OCI-LY7 (cell line): ENCODE data around the gene UNKL. TPM values are rescaled to one million over a fixed set of nuclear protein-coding genes. Genes with fewer than 3 reads are reported as not detected.

Experiments used
- BruUV-seq: library from RNA; stranded (reverse); fragments of 400-500 nt; replicated peaks from 2 replicates; lab custom pipeline; 2021; lab: Mats Ljungman, UMichigan
- CTCF ChIA-PET: fragments of 300-600 bp; sonication (Branson Sonifier 250); formaldehyde crosslinking; loops from one replicate; lab custom pipeline; 2022; ENCODE audit warnings: antibody characterized with exemption; ENCODE audit not compliant: unreplicated experiment; lab: Charles Lee
- POLR2A ChIA-PET: fragments of 300-600 bp; sonication (Branson Sonifier 250); formaldehyde crosslinking; loops from one replicate; lab custom pipeline; 2022; ENCODE audit warnings: antibody characterized with exemption; lab: Charles Lee
- DNase-seq: peaks from one replicate; pipeline ENCODE4 v3.0.0-alpha.2; 2015; ENCODE audit warnings: low spot score
- H2AFZ ChIP-seq: fragments of 200-600 bp; sonication (generic), shearing (Covaris generic); 2 replicates; pipeline ENCODE4 v1.6.1; 2014; ENCODE audit warnings: mild to moderate bottlenecking, antibody characterized with exemption, low read length, moderate library complexity
- H3K27ac ChIP-seq: fragments of 200-600 bp; sonication (generic); 2 replicates; pipeline ENCODE4 v1.5.1; 2014; ENCODE audit warnings: mixed run types, low read depth, mild to moderate bottlenecking, moderate library complexity, low read length, inconsistent platforms; ENCODE audit not compliant: poor library complexity, severe bottlenecking
- H3K36me3 ChIP-seq: fragments of 200-600 bp; sonication (generic); 2 replicates; pipeline ENCODE4 v1.6.1; 2014; ENCODE audit warnings: mild to moderate bottlenecking, antibody characterized with exemption, low read length, moderate library complexity, mixed read lengths; ENCODE audit not compliant: insufficient read depth
- H3K4me1 ChIP-seq: fragments of 200-600 bp; sonication (generic); 2 replicates; pipeline ENCODE4 v1.5.1; 2014; ENCODE audit warnings: mild to moderate bottlenecking, low read length; ENCODE audit not compliant: insufficient read depth, poor library complexity, severe bottlenecking
- H3K4me2 ChIP-seq: fragments of 200-600 bp; sonication (generic); 2 replicates; pipeline ENCODE4 v1.6.1; 2014; ENCODE audit warnings: mild to moderate bottlenecking, low read length
- H3K4me3 ChIP-seq: fragments of 200-600 bp; sonication (generic); 2 replicates; pipeline ENCODE4 v1.5.1; 2014; ENCODE audit warnings: mild to moderate bottlenecking, low read depth, low read length; ENCODE audit not compliant: poor library complexity, severe bottlenecking
- H3K79me2 ChIP-seq: fragments of 200-600 bp; sonication (generic); 2 replicates; pipeline ENCODE4 v1.6.1; 2016; ENCODE audit warnings: low read depth, mild to moderate bottlenecking, low read length, moderate library complexity, mixed read lengths; ENCODE audit not compliant: insufficient read depth
- H3K9me2 ChIP-seq: fragments of 200-600 bp; sonication (generic); 2 replicates; pipeline ENCODE4 v1.6.1; 2016; ENCODE audit warnings: mild to moderate bottlenecking, low read length, mixed read lengths; ENCODE audit not compliant: insufficient read depth
- H3K9me3 ChIP-seq: fragments of 200-600 bp; sonication (generic); 2 replicates; pipeline ENCODE4 v1.6.1; 2014; ENCODE audit warnings: mild to moderate bottlenecking, mixed run types, low read length, mixed read lengths
- H4K20me1 ChIP-seq: fragments of 200-600 bp; sonication (generic); 2 replicates; pipeline ENCODE4 v1.6.1; 2014; ENCODE audit warnings: mild to moderate bottlenecking, antibody characterized with exemption, low read length, moderate library complexity, mixed read lengths; ENCODE audit not compliant: insufficient read depth
- EZH2phosphoT487 ChIP-seq: fragments of 200-600 bp; sonication (generic); IDR thresholded peaks from 2 replicates; pipeline ENCODE4 v1.6.1; 2018; ENCODE audit warnings: low read depth, borderline replicate concordance, mild to moderate bottlenecking, mixed run types, antibody characterized with exemption, low read length, moderate library complexity, mixed read lengths
- intact Hi-C: fragments of 100-400 bp; cut with micrococcal nuclease; formaldehyde crosslinking; loops from one replicate; pipeline ENCODE4 v1.10.0; 2022; ENCODE audit not compliant: unreplicated experiment
- total RNA-seq, 2 experiments: library from RNA; depleted of rRNA in 1 of 2; stranded (reverse); fragments of >200 nt in 1 of 2; shearing (Covaris generic) in 1 of 2; gene quantifications; 2 replicates each; pipeline ENCODE4 v1.2.3, GENCODE V29; 2014 to 2022
- TF ChIP-seq, protein P1 (sequence below): fragments of 200-600 bp; sonication (generic); conservative IDR thresholded peaks from 2 replicates; pipeline ENCODE4 v1.5.1; 2014; ENCODE audit warnings: mild to moderate bottlenecking, antibody characterized with exemption, low read length, moderate library complexity, mixed read lengths

The UNKL gene
- total RNA-seq, 2 experiments from 2014 or later, result 31.0 to 33.7 TPM

DNA sequence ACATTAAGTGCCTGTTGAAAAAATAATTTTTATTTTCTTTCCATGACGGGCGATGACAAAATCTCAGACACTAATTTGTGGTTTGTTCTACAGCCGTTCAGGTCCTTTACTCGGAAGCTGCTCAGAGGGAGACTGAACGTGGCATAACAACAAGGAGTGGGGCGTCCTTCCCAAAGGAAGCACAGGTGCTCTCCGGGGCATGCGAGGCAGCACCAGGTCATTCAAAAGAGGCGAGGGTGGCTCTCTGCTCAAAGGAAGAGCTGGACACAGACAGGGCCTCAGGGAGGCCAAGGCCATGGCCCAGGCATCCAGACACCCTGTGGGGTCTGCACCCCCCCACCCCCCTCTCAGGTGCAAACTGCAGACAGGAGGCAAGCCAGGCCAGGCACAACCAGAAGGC is 16.2 kb downstream of the UNKL start:
- no peaks in the 10 kb centered on the region for H3K4me1 ChIP-seq
- no peak overlapping the region for H2AFZ ChIP-seq
- no peaks in the 10 kb centered on the region for H4K20me1 ChIP-seq
- CTCF ChIA-PET, result no interaction called here
- no peaks in the 10 kb centered on the region for H3K79me2 ChIP-seq
- no peak overlapping the region for H3K27ac ChIP-seq
- POLR2A ChIA-PET, result no interaction called here
- no peaks in the 10 kb centered on the region for H3K9me3 ChIP-seq
- no peak for TF ChIP-seq EZH2phosphoT487
- TF ChIP-seq, protein P1, sequence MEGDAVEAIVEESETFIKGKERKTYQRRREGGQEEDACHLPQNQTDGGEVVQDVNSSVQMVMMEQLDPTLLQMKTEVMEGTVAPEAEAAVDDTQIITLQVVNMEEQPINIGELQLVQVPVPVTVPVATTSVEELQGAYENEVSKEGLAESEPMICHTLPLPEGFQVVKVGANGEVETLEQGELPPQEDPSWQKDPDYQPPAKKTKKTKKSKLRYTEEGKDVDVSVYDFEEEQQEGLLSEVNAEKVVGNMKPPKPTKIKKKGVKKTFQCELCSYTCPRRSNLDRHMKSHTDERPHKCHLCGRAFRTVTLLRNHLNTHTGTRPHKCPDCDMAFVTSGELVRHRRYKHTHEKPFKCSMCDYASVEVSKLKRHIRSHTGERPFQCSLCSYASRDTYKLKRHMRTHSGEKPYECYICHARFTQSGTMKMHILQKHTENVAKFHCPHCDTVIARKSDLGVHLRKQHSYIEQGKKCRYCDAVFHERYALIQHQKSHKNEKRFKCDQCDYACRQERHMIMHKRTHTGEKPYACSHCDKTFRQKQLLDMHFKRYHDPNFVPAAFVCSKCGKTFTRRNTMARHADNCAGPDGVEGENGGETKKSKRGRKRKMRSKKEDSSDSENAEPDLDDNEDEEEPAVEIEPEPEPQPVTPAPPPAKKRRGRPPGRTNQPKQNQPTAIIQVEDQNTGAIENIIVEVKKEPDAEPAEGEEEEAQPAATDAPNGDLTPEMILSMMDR, result no peak
- no peaks in the 10 kb centered on the region for H3K9me2 ChIP-seq
- H3K4me3 ChIP-seq, result no peak overlapping the region
- no peak for DNase-seq
- BruUV-seq, result no TSS peak
- intact Hi-C loops, result no loop called here
- no peak overlapping the region for H3K4me2 ChIP-seq
- peaks cover 15% of the 10 kb centered on the region for H3K36me3 ChIP-seq

DNA sequence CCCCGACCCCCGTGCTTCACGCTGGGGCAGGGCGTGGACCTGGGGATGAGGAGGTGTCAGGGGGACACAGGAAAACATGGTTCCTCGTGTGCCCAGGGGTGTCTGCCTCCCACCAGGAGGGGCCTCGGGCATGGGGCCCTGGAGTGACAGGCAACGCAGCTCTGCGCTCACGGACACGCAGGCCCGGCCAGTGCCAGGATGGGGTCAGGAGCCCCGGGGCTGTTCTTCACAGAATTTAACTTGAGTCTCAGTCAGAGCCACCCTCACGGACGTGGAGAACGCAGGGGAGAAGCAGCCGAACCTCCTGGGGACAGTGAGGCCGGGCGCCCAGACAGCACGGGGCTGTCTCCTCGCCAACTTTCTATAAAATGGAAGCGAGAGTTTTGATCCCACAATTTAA is 16.7 kb downstream of the UNKL start:
- Histone ChIP-seq H3K36me3 (peaks cover 11% of the 10 kb centered on the region; the same call in 1 of the 2 replicates), H3K4me3 (no peak overlapping the region), H4K20me1 (no peaks in the 10 kb centered on the region), H2AFZ (no peak overlapping the region), H3K27ac (no peak overlapping the region), H3K4me1 (no peaks in the 10 kb centered on the region), H3K79me2 (no peaks in the 10 kb centered on the region), H3K4me2 (no peak overlapping the region), H3K9me2 (no peaks in the 10 kb centered on the region), H3K9me3 (no peaks in the 10 kb centered on the region)
- no TSS peak for BruUV-seq
- ChIA-PET POLR2A (no interaction called here), CTCF (no interaction called here)
- DNase-seq, result no peak
- intact Hi-C loops, result no loop called here
- no peak for TF ChIP-seq EZH2phosphoT487
- TF ChIP-seq, protein P1, result no peak

DNA sequence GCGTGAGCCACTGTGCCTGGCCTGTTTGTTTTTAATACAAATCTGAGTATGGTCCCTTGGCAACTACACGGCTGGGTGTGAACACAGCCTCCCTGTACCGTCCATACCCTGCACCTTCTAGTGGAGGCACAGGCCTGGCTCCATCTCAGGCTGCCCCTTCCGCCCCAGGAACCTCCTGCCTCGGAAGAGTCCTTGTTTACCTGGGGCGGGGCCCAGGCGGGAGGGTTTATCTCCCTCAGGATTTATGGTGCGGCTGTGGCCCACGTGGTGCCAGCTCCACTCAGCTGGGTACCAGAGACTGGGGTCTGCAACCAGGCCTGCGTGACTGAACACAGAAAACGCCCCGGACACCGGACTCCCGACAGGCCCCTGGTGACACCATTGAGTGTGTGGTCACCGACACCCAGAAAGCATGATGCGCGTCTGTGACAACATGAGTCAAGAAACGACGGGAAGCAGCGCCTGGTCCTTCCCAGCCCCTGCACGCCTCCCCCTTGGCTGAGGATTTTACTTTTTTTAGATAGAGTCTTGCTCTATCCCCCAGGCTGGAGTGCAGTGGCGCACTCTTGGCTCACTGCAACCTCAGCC is 19.0 kb downstream of the UNKL start:
- no TSS peak for BruUV-seq
- intact Hi-C loops, result no loop called here
- Histone ChIP-seq H4K20me1 (no peaks in the 10 kb centered on the region), H3K4me1 (no peaks in the 10 kb centered on the region), H3K4me2 (no peak overlapping the region), H3K36me3 (no peaks in the 10 kb centered on the region), H3K9me3 (no peaks in the 10 kb centered on the region), H3K79me2 (no peaks in the 10 kb centered on the region), H2AFZ (no peak overlapping the region), H3K27ac (no peak overlapping the region), H3K4me3 (no peak overlapping the region), H3K9me2 (no peaks in the 10 kb centered on the region)
- ChIA-PET POLR2A (no interaction called here), CTCF (no interaction called here)
- no peak for DNase-seq
- TF ChIP-seq, protein P1, result no peak
- no peak for TF ChIP-seq EZH2phosphoT487
